Jurkat, Clone E6-1 (cell line): Measurements from ENCODE around the gene ATP9B.
"Not testable (repeated sequence)": the region's sequence is repeated elsewhere in the genome, so short reads cannot be mapped to it uniquely, and the experiment has no call there.

Experiments
- DNase-seq: peaks from one replicate; pipeline ENCODE4 v3.0.0-alpha.2; 2011; ENCODE audit warnings: low read depth, low spot score
- H3K4me3 ChIP-seq: 2 replicates; pipeline ENCODE4 v1.5.1; 2011; ENCODE audit warnings: mild to moderate bottlenecking, low read length, control low read depth, moderate library complexity

ATP9B gene

DNA sequence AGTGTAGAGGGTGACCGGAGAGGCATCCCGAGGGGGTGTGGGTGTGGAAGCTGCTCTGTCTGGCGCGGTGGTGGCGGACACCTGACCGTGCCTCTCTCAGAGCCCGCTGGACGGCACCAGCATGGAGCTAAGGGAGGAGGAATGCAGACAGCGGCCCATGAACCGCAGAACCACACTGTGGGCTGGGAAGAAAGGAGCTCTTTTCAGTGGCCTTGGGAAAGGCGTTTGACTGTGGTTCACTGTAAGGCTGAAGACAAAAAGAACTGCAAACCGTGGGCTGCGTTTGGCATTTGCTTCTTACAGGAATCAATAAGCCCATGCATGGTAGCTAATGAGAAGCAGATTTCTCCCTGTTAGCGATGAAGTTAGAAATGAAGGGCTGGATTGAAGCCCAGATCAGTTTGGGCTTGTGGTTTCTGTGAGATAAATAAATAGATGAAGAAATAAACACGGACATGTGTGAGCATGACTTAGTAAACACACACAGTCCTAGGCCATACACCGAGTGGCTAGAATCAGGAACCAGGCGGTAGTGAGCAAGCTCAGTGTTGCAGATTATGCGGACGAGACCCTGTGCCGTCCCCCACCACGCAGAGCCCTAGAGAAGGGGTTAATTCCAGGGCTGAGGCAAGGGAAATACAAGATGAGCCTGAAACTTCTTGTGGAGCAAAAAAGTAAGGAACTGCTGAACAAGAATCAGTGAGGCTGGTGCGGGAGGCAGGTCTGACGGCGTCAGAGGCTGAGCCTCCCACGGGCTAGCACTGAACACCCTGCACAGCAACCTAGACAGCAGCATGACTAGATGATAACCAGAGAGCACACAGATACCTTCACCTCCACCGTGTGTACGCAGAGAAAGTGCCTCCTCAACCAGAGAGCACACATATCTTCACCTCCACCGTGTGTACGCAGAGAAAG, 297.2 kb downstream of the ATP9B start:
- no peak overlapping the region for H3K4me3 ChIP-seq
- DNase-seq = no peak

DNA sequence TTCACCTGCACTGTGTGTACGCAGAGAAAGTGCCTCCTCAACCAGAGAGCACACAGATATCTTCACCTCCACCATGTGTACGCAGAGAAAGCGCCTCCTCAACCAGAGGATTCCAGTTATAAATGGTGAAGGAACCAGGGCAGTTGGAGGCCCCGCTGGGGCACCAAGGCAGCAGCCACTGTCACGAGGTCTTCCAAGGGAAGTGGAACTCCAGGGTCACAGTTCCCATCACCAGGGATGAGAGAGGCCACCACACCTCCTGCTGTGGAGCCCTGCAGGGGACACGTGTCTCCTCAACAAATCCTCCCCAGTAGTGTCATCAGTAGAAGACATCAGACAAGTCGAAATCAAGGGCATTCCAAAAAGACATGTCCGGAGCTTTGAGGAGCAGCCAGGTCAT, 298.3 kb downstream of the ATP9B start:
- DNase-seq = no peak
- no peak overlapping the region for H3K4me3 ChIP-seq

DNA sequence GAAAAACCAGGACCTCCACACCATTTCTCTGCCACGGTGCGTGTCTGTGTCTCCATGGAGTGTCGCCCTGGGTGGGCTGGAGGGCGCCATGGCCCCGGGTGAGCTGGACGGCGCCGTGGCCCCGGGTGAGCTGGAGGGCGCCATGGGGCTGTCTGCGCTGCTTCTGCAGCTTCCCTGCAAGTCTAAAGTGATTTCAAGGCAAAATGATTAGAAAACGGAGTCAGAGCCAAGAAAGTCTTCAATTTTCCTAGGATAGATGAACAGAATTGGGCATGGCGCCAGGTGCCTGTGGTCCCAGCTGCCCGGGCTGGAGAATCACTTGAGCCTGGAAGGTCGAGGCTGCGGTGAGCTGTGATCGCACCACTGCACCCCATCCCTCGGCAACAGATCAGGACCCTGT, 298.8 kb downstream of the ATP9B start:
- H3K4me3 ChIP-seq = no peak overlapping the region
- DNase-seq = no peak

DNA sequence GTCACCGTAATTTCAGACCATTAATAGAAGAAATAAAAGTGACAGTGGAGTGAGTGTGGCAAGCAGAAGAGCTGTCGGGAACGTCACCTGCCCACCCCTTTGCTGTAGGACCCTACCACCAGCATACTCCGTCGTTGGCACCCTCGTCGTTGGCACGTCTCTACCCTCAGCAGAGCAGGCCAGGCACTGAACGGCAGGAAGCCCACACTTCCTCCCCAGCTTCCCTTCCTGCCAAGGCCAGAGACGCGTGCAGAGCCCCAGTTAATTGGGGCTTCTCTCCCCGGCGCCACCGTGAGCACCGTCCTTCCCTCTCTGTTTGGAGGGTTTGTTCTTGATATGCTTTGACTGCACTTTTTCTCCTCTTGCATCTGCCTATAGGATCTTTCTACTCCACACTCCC, 299.5 kb downstream of the ATP9B start:
- peak; percentile 63 for DNase-seq
- no peak overlapping the region for H3K4me3 ChIP-seq

DNA sequence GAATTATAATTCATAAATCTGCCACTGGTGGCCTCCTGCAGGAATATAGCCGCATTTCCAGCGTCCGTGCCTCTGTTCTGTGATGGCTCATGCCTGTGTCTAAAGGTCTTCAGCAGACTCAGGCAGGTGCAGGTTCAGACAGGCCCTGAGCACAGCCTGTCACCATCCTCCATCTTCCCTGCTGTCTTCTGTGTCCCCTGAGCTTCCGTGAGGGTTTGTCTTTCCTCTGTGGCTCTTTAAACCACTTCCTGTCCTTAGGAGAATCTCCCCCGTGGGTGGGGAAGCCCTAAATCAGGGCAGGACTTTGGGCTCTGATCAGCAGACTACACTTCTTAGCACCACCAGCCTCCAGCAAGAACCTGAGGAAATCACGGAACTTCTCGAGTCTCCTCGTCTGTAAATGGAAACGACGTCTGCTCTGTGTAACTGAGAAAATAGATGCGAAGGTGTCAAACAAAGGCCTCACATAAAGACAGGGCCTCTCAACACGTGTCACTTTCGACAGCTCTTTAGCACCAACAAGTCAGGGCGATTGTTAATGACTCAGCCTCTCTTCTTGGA, 302.4 kb downstream of the ATP9B start:
- no peak overlapping the region for H3K4me3 ChIP-seq
- peak; percentile 56 for DNase-seq

DNA sequence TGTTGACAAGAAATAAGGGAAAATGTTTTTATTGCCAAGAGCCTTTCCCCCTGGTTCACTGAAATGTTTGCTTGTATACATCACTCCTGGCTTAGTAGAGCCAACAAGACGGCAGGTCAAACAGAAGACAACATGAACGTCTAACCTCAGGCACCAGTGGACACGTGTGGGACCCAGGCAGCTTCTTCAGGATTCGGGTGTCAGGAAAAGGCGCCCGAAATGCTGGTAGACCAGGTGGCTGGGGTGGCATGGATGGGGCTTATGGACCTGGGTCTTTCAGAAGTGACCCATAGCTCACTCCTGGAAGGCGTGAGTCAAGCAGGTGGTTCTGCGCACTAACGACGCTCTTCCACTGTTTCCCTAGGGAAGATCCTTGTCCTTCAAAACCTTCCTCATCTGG, 303.3 kb downstream of the ATP9B start:
- no peak for DNase-seq

DNA sequence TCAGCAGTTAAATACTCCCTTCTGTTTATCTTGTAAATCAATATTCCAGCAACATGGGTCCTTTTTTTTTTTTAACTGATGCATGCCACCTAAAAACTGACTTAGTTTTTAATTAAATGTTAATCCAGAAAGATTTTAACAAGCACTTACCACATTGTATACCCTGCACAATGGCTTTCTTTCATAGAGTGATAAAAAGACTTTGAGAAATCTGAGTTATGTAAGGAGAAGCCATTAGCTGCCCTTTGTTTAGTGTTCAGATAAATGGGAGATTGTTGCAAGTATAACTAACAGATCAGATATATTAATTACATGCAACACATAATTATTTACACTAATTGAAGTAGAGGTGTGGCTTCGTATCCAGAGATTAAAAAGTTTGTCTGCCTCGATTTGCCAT, 303.8 kb downstream of the ATP9B start:
- DNase-seq = no peak
- H3K4me3 ChIP-seq = no peak overlapping the region

More for the DNA sequence above, 303.3 kb downstream of the ATP9B start:
- H3K4me3 ChIP-seq = no peak overlapping the region

DNA sequence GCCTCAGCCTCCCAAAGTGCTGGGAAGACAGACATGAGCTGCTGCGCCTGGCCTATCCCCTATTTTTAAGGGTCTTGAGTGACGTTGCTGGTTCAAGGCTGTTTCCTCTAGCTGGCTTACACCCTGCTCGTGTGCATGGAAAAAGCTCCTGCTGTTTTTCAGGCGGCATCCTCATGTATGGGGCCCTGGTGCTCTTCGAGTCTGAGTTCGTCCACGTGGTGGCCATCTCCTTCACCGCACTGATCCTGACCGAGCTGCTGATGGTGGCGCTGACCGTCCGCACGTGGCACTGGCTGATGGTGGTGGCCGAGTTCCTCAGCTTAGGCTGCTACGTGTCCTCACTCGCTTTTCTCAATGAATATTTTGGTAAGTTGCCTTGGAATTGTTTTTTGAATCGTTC, 304.5 kb downstream of the ATP9B start:
- no peak overlapping the region for H3K4me3 ChIP-seq
- DNase-seq = no peak

DNA sequence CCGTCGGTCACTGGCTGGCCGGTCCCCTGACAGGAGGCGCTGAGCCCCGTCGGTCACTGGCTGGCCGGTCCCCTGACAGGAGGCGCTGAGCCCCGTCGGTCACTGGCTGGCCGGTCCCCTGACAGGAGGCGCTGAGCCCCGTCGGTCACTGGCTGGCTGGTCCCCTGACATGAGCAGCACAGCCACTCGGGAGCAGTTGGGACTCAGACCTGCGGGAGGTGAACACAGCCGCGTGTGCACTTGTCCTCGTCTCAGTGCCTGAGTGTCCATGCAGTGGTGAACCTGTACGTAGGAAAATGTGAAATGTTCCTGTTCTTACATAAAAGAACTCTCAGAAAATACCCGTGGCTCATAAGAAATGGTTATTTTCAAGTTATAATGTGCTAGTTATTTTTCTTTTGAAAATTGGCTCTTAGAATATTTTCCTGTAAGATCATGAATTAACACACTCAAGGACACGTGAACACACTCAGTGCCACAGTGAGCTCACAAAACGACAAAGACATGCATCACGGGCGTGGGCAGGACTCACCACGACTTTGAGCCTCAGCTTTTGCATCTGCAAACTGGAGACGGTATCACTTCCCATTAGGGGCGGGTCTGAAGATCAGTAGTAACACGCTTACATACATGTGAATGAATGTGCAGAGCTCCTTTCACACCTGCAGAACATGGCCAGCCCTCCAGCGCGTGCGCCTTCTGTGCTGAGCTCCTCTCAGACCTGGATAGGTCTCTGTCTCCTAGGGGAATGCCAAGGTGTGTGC, 305.4 kb downstream of the ATP9B start:
- no peak for DNase-seq
- no peak overlapping the region for H3K4me3 ChIP-seq

DNA sequence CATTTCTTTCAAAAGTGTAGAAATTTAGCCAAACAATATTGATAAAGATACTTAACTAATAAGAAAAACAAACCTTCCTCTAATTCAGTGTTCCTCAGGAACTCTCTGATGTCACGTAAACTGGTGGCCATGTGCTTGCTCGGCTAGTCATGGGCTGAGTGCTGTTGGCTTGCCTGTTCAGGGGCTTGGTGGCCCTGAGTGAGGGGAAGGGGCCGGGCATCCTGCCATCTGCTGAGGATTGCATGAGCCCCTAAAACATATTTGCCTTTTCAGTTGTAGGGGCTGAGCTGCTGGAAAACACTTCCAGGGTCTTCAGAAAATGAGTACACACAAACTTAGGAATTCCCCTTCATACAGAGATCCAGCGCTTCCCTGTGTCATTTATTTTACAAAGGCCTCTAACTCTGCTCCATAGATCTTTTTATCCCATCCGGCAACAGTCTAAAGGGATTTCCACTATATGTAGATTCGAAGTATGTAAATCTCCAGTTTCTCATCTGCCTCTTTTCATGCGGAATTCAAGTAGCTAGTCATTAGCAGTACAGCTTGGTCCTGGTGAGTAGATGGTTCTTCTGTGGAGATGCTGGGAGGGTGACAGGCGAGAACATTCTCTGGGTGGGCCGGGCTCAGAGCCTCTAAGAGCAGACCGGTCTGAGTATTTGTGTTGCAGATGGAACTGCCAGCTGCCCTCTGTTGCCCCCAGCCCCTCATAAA, 306.4 kb downstream of the ATP9B start:
- H3K4me3 ChIP-seq = no peak overlapping the region
- no peak for DNase-seq

DNA sequence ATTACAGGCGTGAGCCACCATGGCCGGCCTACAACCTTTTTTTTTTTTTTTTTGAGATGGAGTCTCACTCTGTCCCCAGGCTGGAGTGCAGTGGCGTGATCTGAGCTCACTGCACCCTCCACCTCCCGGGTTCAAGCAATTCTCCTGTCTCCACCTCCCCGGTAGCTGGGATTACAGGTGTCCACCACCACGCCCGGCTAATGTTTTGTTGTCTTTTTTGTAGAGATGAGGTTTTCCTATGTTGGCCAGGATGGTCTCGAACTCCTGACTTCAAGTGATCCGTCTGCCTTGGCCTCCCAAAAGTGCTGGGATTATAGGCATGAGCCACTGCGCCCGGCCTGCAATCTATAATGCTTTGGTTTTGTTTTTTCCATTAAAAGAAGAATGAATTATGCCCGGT, 307.5 kb downstream of the ATP9B start:
- not testable (repeated sequence) for DNase-seq, H3K4me3 ChIP-seq

DNA sequence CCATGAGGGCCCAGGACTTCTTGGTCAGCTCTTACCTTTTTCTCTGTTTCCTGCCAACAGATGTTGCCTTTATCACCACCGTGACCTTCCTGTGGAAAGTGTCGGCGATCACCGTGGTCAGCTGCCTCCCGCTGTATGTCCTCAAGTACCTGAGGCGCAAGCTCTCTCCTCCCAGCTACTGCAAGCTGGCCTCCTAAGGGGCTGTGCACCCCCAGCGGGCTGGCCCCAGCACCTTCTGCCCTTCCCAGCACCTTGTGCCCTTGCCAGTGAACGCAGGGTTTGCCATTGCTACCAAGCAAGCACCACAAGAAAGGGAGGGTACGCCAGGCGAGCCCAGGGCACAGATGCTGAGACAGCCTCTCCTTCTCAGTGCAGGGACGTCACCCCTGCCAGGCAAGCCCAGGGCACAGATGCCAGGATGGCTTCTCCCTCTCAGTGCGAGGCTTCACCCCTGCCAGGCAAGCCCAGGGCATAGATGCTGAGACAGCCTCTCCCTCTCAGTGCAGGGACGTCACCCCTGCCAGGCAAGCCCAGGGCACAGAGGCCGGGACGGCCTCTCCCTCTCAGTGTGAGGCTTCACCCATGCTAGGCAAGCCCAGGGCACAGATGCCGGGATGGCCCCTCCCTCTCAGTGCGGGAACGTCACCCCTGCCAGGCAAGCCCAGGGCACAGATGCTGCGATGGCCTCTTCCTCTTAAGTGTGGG, 308.1 kb downstream of the ATP9B start:
- no peak for DNase-seq
- no peak overlapping the region for H3K4me3 ChIP-seq

DNA sequence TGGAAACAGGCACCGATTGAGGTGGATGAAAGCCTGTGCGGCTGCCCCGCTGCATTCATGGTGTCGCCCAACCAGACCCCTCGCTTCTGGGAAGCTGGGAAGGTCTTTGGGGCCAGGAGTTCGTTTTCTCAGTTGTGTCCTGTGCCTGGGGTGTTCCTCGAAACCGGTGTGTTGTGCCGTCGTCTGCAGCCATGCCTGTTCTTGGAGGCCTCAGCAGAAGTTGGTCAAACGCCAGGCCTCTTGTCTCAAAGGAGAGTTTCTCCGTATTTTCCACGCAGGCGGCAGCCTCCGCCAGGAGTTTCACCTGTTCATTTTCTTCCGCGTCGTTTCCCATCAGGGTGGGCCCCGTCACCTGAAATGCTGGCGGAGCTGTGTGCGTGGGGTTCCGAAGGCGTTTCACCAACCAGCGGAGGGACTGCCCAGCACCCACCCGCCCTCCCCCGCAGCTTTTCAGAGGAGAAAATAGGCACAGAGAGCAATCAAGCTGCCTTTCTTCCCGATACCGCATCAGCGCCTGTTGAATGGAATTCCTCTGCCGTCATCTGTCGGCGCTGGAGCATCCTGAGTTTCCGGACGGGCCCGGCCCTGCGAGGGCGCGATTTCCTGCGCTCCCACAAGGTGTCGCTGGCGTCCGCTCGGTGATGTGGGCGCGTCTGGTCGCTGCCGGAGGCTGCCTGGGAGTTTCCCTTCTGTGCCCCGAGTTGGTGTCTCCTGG, 309.5 kb downstream of the ATP9B start:
- no peak for DNase-seq
- H3K4me3 ChIP-seq = no peak overlapping the region

DNA sequence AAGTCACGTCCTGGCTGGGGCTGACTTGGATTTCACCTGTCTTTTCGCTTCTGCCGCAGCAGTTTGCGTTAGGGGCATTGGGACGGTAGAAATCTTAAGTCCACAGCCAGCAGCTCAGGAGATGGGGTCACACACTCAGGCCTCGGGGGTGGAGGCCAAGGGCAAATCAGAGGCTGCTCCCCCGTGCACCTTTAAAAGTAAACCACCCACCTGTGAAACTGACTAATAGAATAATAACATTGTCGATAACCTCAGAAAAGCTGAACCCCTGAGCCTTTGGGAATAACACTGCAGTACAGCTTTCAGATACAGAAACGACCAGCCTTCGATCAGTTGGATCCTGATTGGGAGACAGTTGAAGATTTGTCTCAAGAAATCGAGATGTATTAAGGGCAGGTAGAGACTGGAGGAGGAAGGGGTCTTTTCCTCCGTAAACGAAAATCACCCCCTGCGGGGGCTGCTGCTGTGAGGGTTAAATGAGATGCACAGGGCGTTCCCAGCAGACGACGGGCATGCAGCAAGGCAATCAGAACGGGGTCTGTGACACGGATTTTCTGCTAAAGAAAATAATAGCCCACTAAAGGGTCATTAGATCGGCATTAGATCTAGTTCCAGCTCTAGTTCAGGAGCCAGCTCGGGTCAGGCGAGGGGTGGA, 310.2 kb downstream of the ATP9B start:
- DNase-seq = no peak
- no peak overlapping the region for H3K4me3 ChIP-seq

DNA sequence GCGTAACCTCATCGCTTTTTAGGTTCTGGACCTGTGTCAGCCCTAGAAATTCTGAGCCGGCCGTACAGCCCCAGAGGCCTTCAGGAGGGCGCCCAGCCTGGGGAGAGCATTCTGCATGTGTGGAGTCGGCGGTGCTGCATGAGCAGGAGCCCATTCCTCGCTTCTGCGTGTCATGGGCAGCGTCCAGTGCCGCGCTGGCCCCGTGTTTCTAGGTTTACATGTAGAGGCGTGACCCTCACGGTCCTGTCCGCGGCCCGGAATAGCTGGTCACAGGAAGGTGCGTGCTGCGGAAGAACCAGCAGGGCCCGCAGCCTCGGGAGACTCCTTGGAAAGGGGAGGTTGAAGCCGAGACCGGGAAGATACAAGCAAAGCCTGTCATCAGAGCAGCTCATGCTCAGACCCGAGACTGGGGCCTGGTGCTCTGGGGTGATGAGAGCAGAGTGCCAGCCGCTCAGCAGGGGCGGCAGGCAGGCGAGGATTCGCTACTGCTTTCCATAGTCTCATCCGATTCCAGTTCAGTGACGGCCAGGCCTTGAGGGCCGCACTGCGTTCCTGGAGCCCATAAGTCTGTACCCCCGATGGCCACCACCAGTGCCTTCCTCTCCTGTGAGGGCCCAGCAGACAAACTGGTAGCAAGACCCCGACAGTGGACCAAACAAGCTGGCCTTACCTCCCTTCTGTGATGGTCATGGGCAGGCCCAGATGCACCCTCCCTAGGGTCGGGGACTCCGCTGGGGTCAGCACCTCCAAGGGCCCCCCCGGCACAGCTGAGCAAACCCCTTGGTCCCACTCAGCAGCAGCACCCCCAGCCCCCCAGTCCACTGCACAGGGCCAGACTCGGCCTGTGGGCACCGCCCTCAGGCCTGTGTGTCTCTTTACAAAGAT, 311.0 kb downstream of the ATP9B start:
- DNase-seq = no peak
- H3K4me3 ChIP-seq = no peak overlapping the region

DNA sequence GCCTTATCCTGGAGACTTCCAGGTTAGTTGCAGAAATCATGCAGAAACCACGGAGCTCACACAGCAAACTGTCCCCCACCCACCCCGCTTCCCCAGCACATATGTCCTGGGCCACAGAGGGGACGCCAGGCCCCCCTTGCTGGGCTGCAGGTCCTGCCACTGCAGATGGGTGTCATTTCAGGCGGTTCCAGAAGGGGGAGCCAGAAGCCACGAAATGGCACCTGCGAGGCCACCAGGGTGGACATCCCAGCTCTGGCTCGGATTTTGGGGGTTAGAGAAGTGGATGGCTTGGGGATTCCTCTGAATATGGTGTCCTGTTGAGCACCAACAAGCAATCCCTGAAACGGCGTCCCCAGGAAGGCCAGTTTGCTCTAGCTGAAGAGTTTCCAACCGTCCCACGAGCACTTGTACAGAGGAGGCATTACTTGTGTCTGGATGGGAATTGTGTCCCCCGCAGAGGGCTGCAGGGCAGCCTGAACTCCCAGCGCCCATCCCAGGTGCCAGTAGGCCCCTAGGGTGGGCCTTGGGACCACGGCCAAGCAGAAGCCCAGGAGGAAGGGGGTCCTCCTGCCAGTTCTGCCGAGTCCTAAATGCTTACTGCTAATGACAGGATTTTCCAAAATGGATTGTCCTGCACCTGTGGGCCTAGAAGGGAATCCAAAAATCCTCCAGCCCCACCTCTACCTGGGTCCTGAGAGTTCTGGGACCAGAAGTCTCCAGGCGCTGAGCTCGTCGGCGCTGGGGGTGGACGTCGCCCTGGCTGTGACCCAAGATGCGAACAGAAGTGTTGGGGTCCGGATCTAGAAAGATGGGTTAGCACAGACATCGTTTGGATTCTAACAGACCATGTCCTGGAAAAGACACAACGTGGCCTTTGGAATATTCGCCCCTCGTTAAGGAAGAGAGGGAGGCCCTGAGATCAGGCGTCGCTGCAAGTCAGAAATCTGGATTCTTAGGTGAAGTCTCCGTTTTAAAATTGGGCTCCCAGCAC, 311.9 kb downstream of the ATP9B start:
- no peak overlapping the region for H3K4me3 ChIP-seq
- no peak for DNase-seq
